Ishikawa (cell line): ENCODE measurements around the gene SLC49A4.

Experiments used
- CEBPB ChIP-seq: IDR thresholded peaks from 2 replicates; pipeline ENCODE4 v1.6.1; 2012
- CREB1 ChIP-seq: IDR thresholded peaks from 2 replicates; pipeline ENCODE4 v1.6.1; 2012; ENCODE audit warnings: low read depth
- EGR1 ChIP-seq: IDR thresholded peaks from 2 replicates; pipeline ENCODE4 v1.6.1; 2012
- EP300 ChIP-seq: IDR thresholded peaks from 2 replicates; pipeline ENCODE4 v1.6.1; 2012; ENCODE audit warnings: borderline replicate concordance
- FOXM1 ChIP-seq: IDR thresholded peaks from 2 replicates; pipeline ENCODE4 v1.6.1; 2012; ENCODE audit warnings: low read depth, borderline replicate concordance
- MAX ChIP-seq: IDR thresholded peaks from 2 replicates; pipeline ENCODE4 v1.6.1; 2012
- NFIC ChIP-seq: IDR thresholded peaks from 2 replicates; pipeline ENCODE4 v1.6.1; 2012
- RAD21 ChIP-seq: IDR thresholded peaks from 2 replicates; pipeline ENCODE4 v1.6.1; 2012; ENCODE audit warnings: low read depth
- REST ChIP-seq: IDR thresholded peaks from 2 replicates; pipeline ENCODE4 v1.6.1; 2012; ENCODE audit warnings: low read depth, mild to moderate bottlenecking
- TAF1 ChIP-seq: IDR thresholded peaks from 2 replicates; pipeline ENCODE4 v1.6.1; 2012; ENCODE audit warnings: low read depth, mild to moderate bottlenecking
- TCF12 ChIP-seq: IDR thresholded peaks from 2 replicates; pipeline ENCODE4 v1.6.1; 2012; ENCODE audit warnings: low read depth
- TEAD4 ChIP-seq: IDR thresholded peaks from 2 replicates; pipeline ENCODE4 v1.6.1; 2012
- USF1 ChIP-seq: IDR thresholded peaks from 2 replicates; pipeline ENCODE4 v1.6.1; 2012
- YY1 ChIP-seq: IDR thresholded peaks from 2 replicates; pipeline ENCODE4 v1.6.1; 2012; ENCODE audit warnings: low read depth
- ZBTB7A ChIP-seq: IDR thresholded peaks from 2 replicates; pipeline ENCODE4 v1.6.1; 2012; ENCODE audit warnings: low read depth

The SLC49A4 gene

GRCh38 chr3:122880624-122881023, 85.8 kb downstream of the SLC49A4 start:
- no peak for TF ChIP-seq ZBTB7A
- TF ChIP-seq EP300, result no peak
- no peak for TF ChIP-seq TEAD4
- TF ChIP-seq CEBPB, result no peak
- no peak for TF ChIP-seq EGR1
- TF ChIP-seq TAF1, result no peak
- TF ChIP-seq NFIC, result no peak
- no peak for TF ChIP-seq YY1
- no peak for TF ChIP-seq TCF12
- TF ChIP-seq MAX, result no peak
- TF ChIP-seq USF1, result no peak
- TF ChIP-seq RAD21, result no peak
- no peak for TF ChIP-seq FOXM1

- TF ChIP-seq TCF12 (no peak), EP300 (no peak), TEAD4 (no peak), YY1 (no peak), CEBPB (no peak), RAD21 (no peak), EGR1 (no peak), MAX (no peak), CREB1 (no peak), REST (no peak), TAF1 (no peak), ZBTB7A (no peak), USF1 (no peak), FOXM1 (no peak), NFIC (no peak)
These were observed 87.6 kb downstream of the SLC49A4 start for GRCh38 chr3:122882361-122882947.

GRCh38 chr3:122886251-122886650, 91.4 kb downstream of the SLC49A4 start:
- TF ChIP-seq EGR1 (no peak), FOXM1 (no peak), CEBPB (no peak), YY1 (no peak), USF1 (no peak), TAF1 (no peak), MAX (no peak), RAD21 (no peak), TEAD4 (no peak), NFIC (no peak), REST (no peak), CREB1 (no peak), ZBTB7A (no peak)

GRCh38 chr3:122886946-122887345, 92.1 kb downstream of the SLC49A4 start:
- TF ChIP-seq TEAD4, result no peak
- TF ChIP-seq ZBTB7A, result no peak
- TF ChIP-seq EGR1, result no peak

GRCh38 chr3:122890077-122890719, 95.3 kb downstream of the SLC49A4 start:
- TF ChIP-seq MAX, result no peak
- no peak for TF ChIP-seq TEAD4
- TF ChIP-seq CREB1, result no peak
- TF ChIP-seq EP300, result no peak
- no peak for TF ChIP-seq NFIC
- TF ChIP-seq YY1, result no peak
- TF ChIP-seq RAD21, result no peak
- TF ChIP-seq TCF12, result no peak
- TF ChIP-seq ZBTB7A, result no peak
- no peak for TF ChIP-seq EGR1
- no peak for TF ChIP-seq CEBPB
- no peak for TF ChIP-seq REST
- TF ChIP-seq TAF1, result no peak
- TF ChIP-seq USF1, result no peak
- TF ChIP-seq FOXM1, result no peak
